ENCODE results near the gene SPATA24. TPM values are rescaled to one million over a fixed set of nuclear protein-coding genes. Genes with fewer than 3 reads are reported as not detected.

SPATA24 gene, protein sequence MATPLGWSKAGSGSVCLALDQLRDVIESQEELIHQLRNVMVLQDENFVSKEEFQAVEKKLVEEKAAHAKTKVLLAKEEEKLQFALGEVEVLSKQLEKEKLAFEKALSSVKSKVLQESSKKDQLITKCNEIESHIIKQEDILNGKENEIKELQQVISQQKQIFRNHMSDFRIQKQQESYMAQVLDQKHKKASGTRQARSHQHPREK
- 3.0 and 3.5 TPM in 2 replicates for total RNA-seq

DNA sequence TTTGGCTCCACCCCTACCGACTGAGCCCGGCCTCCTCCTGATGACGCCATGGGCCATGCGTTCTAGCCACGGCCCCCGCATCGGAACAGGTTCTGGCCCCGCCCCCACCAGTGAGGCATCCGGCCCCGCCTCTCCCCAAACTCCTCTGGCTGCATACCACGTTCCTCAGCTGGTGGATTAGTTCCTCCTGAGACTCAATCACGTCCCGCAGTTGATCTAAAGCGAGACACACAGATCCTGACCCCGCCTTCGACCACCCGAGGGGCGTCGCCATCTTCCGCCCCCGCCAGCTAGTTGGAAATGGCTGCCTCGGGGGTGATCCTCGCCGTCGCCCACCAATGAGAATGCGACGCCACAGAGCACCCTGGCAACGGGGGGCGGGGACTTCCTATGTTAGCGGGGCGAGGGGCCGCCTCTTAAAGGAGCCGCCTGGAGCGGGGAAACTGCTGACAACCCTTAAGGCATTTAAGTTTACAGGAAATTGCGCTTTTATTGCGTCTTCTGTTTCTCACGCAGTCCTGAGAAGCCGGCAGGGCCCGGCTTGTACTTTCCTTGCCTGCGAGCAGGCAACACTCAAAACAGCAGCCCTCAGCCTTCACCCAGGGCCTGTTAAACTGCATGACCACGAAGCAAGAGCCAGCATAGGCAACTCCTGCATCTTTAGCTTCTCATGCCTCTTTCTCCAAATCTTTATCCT lies at the start of gene SPATA24:
SPATA24 (minus strand) TSS at position 303 of the 697 bp plus-strand sequence; CDS start at position 274, 29 bp downstream.

DNA sequence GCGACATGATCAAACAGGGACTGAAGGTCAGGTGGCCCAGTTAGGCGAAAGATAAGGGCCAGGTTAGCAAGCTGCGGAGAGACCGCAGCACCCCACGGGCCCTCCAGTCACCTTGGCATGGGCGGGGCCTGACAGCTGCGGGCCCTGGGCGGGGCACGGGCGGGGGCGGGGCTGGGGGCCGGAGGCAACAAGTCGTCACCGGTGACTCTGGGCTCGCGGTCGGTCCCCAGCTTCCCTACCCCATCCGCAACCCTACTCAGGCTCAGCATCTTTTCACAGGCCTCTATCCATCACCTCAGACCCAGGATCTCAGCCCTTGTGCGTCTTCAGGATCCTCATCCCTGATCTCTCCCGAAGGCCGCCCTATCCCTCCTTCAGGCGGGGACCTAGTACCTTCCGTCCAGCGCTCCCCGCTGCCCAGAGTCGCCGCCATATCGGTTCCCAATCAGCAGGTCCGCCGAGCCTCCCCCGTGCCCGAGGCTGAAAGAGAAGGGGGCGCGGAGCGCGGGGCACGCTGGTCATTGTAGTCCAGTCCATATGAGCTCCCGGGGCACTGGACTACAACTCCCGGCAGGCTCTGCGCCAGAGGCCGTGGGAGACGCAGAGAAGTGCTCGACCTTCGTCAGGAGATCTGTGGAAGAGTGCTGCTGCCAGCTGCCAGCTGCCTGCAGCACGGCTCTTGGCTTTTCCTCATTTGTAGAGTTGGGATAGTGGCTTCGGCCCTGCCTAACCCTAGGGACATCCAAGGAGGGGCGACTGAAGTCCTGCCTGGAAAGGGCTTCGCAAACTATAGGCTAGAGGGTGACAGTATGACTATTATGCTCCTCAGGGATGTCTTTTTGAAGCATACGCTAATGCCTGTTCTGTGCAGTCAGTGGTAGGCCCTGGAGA lies 35.4 kb upstream of the SPATA24 start, which contains the start of gene DNAJC18:
DNAJC18 (minus strand) TSS at position 513 of the 891 bp plus-strand sequence; CDS start at position 433, 80 bp downstream.

DNA sequence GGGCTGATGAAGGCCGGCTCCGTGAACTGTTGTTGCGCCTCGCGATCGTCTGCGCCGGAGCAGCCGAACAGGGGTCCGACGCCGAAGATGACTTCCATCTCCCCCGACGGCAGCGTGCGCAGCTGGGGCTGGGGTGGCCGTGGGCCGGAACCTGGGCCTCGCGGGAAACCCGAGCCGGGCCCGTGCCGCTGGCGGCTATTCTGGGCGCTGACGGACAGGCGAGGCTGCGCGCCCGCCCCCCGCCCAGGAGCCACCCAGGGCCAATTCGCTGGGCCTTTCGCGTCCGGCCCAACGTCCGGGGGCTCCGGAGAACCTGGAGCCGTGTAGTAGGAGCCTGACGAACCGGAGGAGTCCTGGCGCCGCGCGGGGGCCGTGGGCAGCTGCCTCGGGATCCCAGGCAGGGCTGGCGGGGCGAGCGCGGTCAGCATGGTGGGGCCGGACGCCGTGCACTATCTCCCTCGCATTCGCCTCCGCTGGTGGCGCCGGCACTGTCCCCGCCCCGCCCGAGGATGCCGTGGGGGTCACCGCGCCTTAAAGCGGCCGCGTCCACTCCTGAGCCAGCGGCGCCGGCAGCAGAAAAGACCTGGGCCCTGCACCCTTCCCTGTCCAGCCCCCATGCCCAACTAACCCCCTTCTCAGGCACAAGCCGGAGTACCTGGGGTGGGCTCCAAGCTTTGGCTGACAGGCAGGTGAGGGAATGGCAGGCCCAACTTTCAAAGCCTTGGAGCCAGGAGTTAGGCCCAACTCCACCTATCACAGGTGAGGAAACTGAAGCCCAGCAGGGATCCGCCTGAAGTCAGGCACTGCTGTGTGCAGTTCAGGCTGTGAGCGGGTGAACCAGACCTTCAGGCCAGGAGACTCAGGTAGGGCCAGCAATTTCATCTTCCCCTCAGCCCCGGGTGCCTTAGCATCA lies 9.0 kb downstream of the SPATA24 start, which contains the start of gene PROB1:
PROB1 (minus strand) TSS at position 451 of the 913 bp plus-strand sequence; CDS start at position 428, 23 bp downstream.

DNA sequence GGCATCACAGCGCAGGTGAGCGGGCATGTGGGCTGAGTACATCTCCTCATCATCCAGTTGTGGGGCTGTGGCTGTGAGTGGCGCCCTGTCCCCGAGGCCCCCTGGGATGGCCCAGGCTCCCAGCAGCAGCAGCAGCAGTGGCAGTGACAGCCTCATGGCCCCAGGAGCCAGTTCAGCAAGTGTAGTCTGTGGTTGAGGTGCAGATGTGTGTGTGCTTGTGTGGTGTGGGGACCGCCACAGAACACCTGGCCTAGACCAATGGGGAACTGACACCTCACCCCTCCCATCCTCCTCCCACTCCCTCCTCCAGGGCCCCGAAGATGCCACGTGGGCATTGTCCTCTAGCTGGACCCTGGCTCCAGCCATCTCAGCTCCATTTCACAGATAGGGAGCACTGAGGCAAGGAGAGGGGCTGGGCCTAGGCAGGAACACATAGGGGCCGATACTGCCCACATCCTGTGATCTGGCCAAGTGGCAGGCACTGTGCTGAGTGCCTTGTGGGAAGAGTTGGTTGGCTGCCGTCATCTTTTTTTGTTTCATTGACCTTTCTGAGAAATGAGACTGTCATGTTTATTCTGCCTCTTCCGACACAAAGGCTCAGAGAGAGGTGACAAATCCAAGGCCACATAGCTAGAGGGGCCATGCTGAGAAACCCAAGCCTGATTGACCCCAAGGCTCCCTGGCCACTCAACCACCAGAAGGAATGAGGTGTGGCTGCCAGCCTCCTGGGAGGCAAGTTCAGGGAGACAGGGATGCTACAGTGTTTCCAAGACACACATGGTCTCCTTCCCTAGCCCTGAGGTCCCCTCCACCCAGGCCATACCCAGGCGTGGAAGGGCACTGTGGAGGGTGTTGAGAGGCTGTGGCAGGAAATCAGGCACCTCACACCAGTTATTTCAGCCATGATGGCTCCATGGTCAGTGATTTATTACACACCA lies 13.9 kb downstream of the SPATA24 start, which contains the start of gene MZB1:
MZB1 (minus strand) TSS at position 213 of the 938 bp plus-strand sequence; CDS start at position 156, 57 bp downstream.

DNA sequence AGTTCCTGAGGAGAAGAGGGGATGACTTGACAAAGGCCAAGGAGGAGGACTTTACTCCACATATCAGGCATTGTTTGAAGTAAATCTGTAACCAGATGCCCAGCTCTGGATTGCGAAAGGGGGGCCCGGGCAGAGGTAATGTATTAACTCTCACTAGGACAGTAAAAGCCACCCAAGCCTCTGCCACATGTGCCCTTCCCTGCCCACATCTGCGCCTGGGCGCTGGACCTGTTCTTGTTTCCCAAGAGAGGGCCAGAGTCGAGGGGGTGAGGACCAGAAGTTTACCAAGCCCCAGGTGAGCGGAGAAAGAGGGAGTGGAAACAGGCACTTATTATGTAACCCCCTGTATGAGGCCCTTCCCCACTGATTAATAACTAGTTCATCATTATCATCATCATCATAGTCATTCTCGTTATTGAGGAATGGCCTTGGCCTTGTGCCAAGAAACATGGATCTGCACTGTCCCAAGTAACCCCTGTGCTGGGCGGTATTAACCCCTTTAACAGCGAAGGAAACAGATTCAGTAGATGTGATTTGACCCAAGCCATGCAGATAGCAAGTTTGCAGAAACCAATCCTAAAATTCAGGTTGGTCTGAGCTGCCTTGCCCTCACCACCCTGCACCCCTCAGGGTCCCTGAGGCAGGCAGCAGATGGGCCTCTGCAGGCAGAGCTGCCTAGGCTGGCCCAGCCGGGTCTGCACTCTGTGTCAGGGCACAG lies 20.5 kb downstream of the SPATA24 start, which contains the start of gene SLC23A1:
SLC23A1 (minus strand) TSS at position 23 of the 718 bp plus-strand sequence. CDS start 44 bp downstream, outside the sequence.

Other genes starting within 250 kb of the SPATA24 start
- gene SIL1, start 205.7 kb downstream of the SPATA24 start, total RNA-seq = 38.5 and 62.8 TPM in 2 replicates
- gene MATR3, start 110.3 kb downstream of the SPATA24 start, total RNA-seq = 149 and 236 TPM in 2 replicates
- gene PAIP2, start 62.2 kb downstream of the SPATA24 start, total RNA-seq = 53.4 and 88.9 TPM in 2 replicates
- gene SLC23A1, start 20.8 kb downstream of the SPATA24 start, total RNA-seq = not detected in 2 replicates
- gene MZB1, start 14.2 kb downstream of the SPATA24 start, total RNA-seq = not detected in 2 replicates
- gene PROB1, start 9.0 kb downstream of the SPATA24 start, total RNA-seq = 3.8 and 5.6 TPM in 2 replicates
- gene DNAJC18, start 35.4 kb upstream of the SPATA24 start, total RNA-seq = 6.7 and 7.8 TPM in 2 replicates
- 0.80 and 1.3 TPM in 2 replicates for gene ECSCR, start 58.7 kb upstream of the SPATA24 start, total RNA-seq
- gene SMIM33, start 66.9 kb upstream of the SPATA24 start, total RNA-seq = not detected in 2 replicates
- 45.4 and 64.8 TPM in 2 replicates for gene STING1, start 78.7 kb upstream of the SPATA24 start, total RNA-seq
- 69.2 and 122 TPM in 2 replicates for gene UBE2D2, start 157.2 kb upstream of the SPATA24 start, total RNA-seq
- 20.5 and 21.9 TPM in 2 replicates for gene CXXC5, start 244.3 kb upstream of the SPATA24 start, total RNA-seq